ENCODE results near the gene FAP.
A peak's percentile ranks its signal among the peaks of the same experiment; 100 is the strongest.

FAP gene

DNA sequence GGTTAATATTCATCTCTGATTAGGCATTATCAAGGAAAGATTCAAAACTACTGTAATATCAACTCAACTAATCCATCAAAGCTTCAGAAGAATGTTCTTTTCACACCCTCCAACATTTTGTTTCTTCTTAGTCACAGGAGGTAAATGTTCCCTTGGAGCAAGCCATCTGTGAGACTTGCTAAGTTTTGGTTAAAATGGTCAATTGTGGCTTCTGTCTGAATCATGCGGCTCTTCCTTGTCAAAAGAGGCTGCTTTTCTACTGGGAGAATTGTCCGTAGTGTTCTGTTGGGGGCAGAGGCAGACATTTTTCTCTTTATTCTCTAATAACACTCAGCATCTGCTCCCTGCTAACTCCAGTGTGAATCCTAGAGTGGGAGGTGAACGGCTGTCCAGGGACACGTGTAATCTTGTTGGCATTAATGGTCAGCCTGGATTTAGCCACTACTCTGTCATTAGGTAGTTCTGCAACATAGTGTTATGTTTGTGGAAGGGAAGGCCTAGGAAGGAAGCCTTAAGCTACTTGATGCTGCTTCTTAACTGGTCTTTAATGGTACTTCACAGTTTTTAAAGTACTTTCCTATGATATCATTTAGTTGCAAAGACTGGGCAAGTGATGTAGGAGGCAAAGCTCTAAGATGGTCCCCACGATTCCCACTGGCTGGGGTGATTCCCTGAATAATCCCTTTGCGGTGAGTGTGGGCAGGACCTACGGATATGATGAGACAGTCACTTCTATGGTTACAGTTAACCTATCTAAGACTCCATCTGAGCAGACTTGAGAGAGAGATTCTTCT is 22.6 kb upstream of the FAP start:
- Histone ChIP-seq H3K27me3 (ENCODE audit: control insufficient read depth in 1 of 2, insufficient read depth in 1 of 2, low read length in 2 of 2) (no peaks in the 10 kb centered on the region), H2BK120ac (ENCODE audit: low read depth, low read length) (no peak overlapping the region), H2AFZ (ENCODE audit: low read depth, low read length) (peak overlapping the region; percentile 36), H3K9ac (ENCODE audit: low read length) (peak overlapping the region; percentile 21), H2BK5ac (ENCODE audit: low read depth, low read length, poor library complexity, severe bottlenecking) (no peak overlapping the region), H3K9me3 (ENCODE audit: control insufficient read depth, low read length) (no peaks in the 10 kb centered on the region), H4K8ac (ENCODE audit: low read length) (no peak overlapping the region), H3K4me3 (ENCODE audit: insufficient read depth in 1 of 2, low read depth in 1 of 2, low read length in 2 of 2) (no peak overlapping the region), H3K14ac (ENCODE audit: low read length in 2 of 2) (peak overlapping the region in 1 of 2 experiments; percentile 74), H3K23ac (ENCODE audit: low read length in 2 of 2) (no peak overlapping the region), H3K18ac (ENCODE audit: low read depth in 1 of 2, low read length in 2 of 2) (no peak overlapping the region), H3K27ac (ENCODE audit: low read length, poor library complexity, severe bottlenecking) (no peak overlapping the region), H3K79me1 (replicated peaks; ENCODE audit: low read length, poor library complexity, severe bottlenecking) (no peaks in the 10 kb centered on the region), H3K4me1 (ENCODE audit: control insufficient read depth, insufficient read depth, low read depth, low read length) (peaks cover 4% of the 10 kb centered on the region), H2BK12ac (ENCODE audit: low read length in 2 of 2) (no peak overlapping the region), H4K91ac (ENCODE audit: low read length) (no peak overlapping the region), H3K36me3 (ENCODE audit: control insufficient read depth in 1 of 2, insufficient read depth in 2 of 2, low read depth in 1 of 2, low read length in 2 of 2) (peaks cover 0 to 3% of the 10 kb centered on the region in 2 experiments), H2BK15ac (ENCODE audit: low read depth, poor library complexity, severe bottlenecking) (no peak overlapping the region), H3K4me2 (ENCODE audit: low read length, poor library complexity, severe bottlenecking) (no peak overlapping the region), H3K4ac (ENCODE audit: low read depth in 1 of 2, low read length in 2 of 2) (no peak overlapping the region), H2AK5ac (ENCODE audit: low read length, severe bottlenecking) (no peak overlapping the region)
- DNase-seq = no peak
- 87% methylated on average over 5 of the region's 7 CpGs for WGBS

DNA sequence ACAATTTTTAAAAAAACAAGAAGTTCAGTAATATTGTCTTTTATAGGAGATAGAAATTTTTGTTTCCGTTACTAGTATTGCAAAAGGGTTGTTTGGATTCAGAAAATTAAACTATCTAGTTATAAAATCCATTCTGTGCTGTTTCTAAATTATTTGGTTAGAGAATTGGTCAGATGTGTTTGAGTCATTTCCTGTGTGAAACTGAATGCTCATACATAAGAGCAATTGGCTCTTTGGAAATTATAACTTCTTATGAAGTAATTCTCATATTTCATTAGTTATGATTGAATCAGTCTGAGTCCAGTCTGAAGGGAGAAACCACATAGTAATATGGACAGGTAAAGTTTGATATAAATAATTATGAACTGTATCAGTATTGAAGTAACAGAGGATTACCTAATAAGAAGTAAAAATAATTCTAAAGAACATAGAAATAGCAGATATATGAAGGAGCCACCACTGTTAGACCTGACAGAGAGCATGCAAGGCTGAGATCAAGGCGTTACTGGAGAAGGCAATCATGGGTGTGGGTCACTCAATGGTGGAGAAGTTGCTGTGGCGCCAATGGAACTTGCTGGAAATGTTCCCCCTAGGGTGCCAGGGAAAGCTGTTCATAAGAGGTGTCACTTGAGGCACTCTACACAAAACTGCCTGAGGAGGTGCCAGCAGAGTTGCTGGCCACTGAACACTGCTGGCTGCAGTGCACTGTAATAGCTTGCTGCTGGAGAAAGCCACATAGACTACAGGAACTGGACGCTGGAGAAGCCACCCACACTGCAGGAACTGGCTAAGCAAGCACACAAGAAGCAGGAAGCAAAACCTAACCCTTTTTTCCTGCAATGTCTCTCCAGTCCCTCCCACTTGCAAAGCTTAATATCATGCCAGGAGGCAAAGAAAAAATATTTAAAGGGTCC is 18.0 kb upstream of the FAP start:
- Histone ChIP-seq H3K4me3 (ENCODE audit: insufficient read depth in 1 of 2, low read depth in 1 of 2, low read length in 2 of 2) (peak overlapping the region in 1 of 2 experiments; percentile 58), H3K27ac (ENCODE audit: low read length, poor library complexity, severe bottlenecking) (no peak overlapping the region), H4K91ac (ENCODE audit: low read length) (peak overlapping the region; percentile 2), H3K27me3 (ENCODE audit: control insufficient read depth in 1 of 2, insufficient read depth in 1 of 2, low read length in 2 of 2) (no peaks in the 10 kb centered on the region), H3K4me2 (ENCODE audit: low read length, poor library complexity, severe bottlenecking) (no peak overlapping the region), H2AK5ac (ENCODE audit: low read length, severe bottlenecking) (no peak overlapping the region), H3K18ac (ENCODE audit: low read depth in 1 of 2, low read length in 2 of 2) (peak overlapping the region in 1 of 2 experiments; percentile 89), H3K23ac (ENCODE audit: low read length in 2 of 2) (no peak overlapping the region), H3K79me1 (replicated peaks; ENCODE audit: low read length, poor library complexity, severe bottlenecking) (no peaks in the 10 kb centered on the region), H3K36me3 (ENCODE audit: control insufficient read depth in 1 of 2, insufficient read depth in 2 of 2, low read depth in 1 of 2, low read length in 2 of 2) (no peaks in the 10 kb centered on the region), H3K14ac (ENCODE audit: low read length in 2 of 2) (peak overlapping the region in 1 of 2 experiments; percentile 2), H4K8ac (ENCODE audit: low read length) (peak overlapping the region; percentile 82), H3K4ac (ENCODE audit: low read depth in 1 of 2, low read length in 2 of 2) (peak overlapping the region; percentile 46 to 60), H3K9me3 (ENCODE audit: control insufficient read depth, low read length) (no peaks in the 10 kb centered on the region), H3K4me1 (ENCODE audit: control insufficient read depth, insufficient read depth, low read depth, low read length) (peaks cover 4% of the 10 kb centered on the region), H3K9ac (ENCODE audit: low read length) (peak overlapping the region; percentile 75), H2BK12ac (ENCODE audit: low read length in 2 of 2) (peak overlapping the region; percentile 20 to 23), H2AFZ (ENCODE audit: low read depth, low read length) (peak overlapping the region; percentile 64), H2BK5ac (ENCODE audit: low read depth, low read length, poor library complexity, severe bottlenecking) (no peak overlapping the region), H2BK120ac (ENCODE audit: low read depth, low read length) (no peak overlapping the region), H2BK15ac (ENCODE audit: low read depth, poor library complexity, severe bottlenecking) (peak overlapping the region; percentile 6)
- 82% methylated on average over 3 of the region's 4 CpGs for WGBS
- DNase-seq = peak; percentile 41

DNA sequence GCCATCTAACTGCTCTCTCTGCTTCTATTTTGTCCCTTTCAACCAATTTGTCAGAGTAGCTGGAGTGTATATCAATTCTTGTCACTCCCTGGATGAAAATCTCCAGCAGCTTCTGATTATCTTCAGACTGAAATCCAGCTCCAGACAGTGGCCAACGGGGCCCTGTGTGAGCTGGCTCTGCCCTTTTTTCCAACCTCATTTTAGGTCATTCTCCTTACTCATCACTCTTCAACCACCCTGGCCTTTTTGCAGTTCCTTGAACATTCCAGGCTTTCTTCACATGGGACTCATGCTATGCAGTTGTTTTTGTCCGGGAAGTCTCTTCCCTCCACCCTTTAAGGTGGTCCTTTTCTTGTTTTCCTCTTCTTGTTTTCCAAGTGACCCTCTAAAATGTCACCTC is 15.4 kb upstream of the FAP start:
- Histone ChIP-seq H4K8ac (ENCODE audit: low read length) (no peak overlapping the region), H3K27ac (ENCODE audit: low read length, poor library complexity, severe bottlenecking) (no peak overlapping the region), H3K79me1 (replicated peaks; ENCODE audit: low read length, poor library complexity, severe bottlenecking) (no peaks in the 10 kb centered on the region), H4K91ac (ENCODE audit: low read length) (no peak overlapping the region), H2BK5ac (ENCODE audit: low read depth, low read length, poor library complexity, severe bottlenecking) (no peak overlapping the region), H3K4me1 (ENCODE audit: control insufficient read depth, insufficient read depth, low read depth, low read length) (peaks cover 4% of the 10 kb centered on the region), H2BK12ac (ENCODE audit: low read length in 2 of 2) (no peak overlapping the region), H2BK15ac (ENCODE audit: low read depth, poor library complexity, severe bottlenecking) (no peak overlapping the region), H3K4ac (ENCODE audit: low read depth in 1 of 2, low read length in 2 of 2) (no peak overlapping the region), H3K36me3 (ENCODE audit: control insufficient read depth in 1 of 2, insufficient read depth in 2 of 2, low read depth in 1 of 2, low read length in 2 of 2) (no peaks in the 10 kb centered on the region), H2AK5ac (ENCODE audit: low read length, severe bottlenecking) (no peak overlapping the region), H3K18ac (ENCODE audit: low read depth in 1 of 2, low read length in 2 of 2) (no peak overlapping the region), H2AFZ (ENCODE audit: low read depth, low read length) (no peak overlapping the region), H3K9ac (ENCODE audit: low read length) (peak overlapping the region; percentile 74), H3K4me3 (ENCODE audit: insufficient read depth in 1 of 2, low read depth in 1 of 2, low read length in 2 of 2) (peak overlapping the region in 1 of 2 experiments; percentile 31), H2BK120ac (ENCODE audit: low read depth, low read length) (no peak overlapping the region), H3K23ac (ENCODE audit: low read length in 2 of 2) (no peak overlapping the region), H3K9me3 (ENCODE audit: control insufficient read depth, low read length) (no peaks in the 10 kb centered on the region), H3K27me3 (ENCODE audit: control insufficient read depth in 1 of 2, insufficient read depth in 1 of 2, low read length in 2 of 2) (no peaks in the 10 kb centered on the region), H3K14ac (ENCODE audit: low read length in 2 of 2) (no peak overlapping the region), H3K4me2 (ENCODE audit: low read length, poor library complexity, severe bottlenecking) (no peak overlapping the region)
- DNase-seq = peak; percentile 58
- WGBS = 74% methylated on average over 2 of the region's 2 CpGs

DNA sequence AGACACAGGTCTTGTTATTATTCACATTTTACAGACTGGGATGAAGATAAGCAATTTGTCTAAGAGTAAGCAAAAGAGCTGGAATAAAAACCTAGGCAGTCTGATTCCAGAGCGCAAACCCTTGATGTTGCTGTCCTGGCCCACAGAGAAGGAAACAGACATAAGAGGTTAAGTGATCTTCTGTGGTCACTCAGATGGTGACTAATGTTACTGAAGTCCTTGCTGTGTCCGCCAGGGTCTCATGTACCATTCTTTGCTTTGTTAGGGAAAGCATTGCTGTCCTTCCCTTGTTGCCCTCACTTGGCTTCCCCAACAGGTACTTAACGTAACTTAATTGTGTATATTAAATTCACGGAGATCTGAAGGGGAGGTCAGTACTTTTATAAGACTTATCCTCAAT is 14.9 kb upstream of the FAP start:
- Histone ChIP-seq H3K9me3 (ENCODE audit: control insufficient read depth, low read length) (no peaks in the 10 kb centered on the region), H3K18ac (ENCODE audit: low read depth in 1 of 2, low read length in 2 of 2) (no peak overlapping the region), H3K4me2 (ENCODE audit: low read length, poor library complexity, severe bottlenecking) (no peak overlapping the region), H3K4me1 (ENCODE audit: control insufficient read depth, insufficient read depth, low read depth, low read length) (peaks cover 4% of the 10 kb centered on the region), H3K14ac (ENCODE audit: low read length in 2 of 2) (no peak overlapping the region), H3K79me1 (replicated peaks; ENCODE audit: low read length, poor library complexity, severe bottlenecking) (no peaks in the 10 kb centered on the region), H4K91ac (ENCODE audit: low read length) (no peak overlapping the region), H3K27ac (ENCODE audit: low read length, poor library complexity, severe bottlenecking) (no peak overlapping the region), H3K9ac (ENCODE audit: low read length) (peak overlapping the region; percentile 74), H2BK5ac (ENCODE audit: low read depth, low read length, poor library complexity, severe bottlenecking) (no peak overlapping the region), H3K23ac (ENCODE audit: low read length in 2 of 2) (no peak overlapping the region), H2BK15ac (ENCODE audit: low read depth, poor library complexity, severe bottlenecking) (no peak overlapping the region), H3K4ac (ENCODE audit: low read depth in 1 of 2, low read length in 2 of 2) (no peak overlapping the region), H2BK120ac (ENCODE audit: low read depth, low read length) (no peak overlapping the region), H4K8ac (ENCODE audit: low read length) (no peak overlapping the region), H2AK5ac (ENCODE audit: low read length, severe bottlenecking) (no peak overlapping the region), H3K36me3 (ENCODE audit: control insufficient read depth in 1 of 2, insufficient read depth in 2 of 2, low read depth in 1 of 2, low read length in 2 of 2) (no peaks in the 10 kb centered on the region), H3K4me3 (ENCODE audit: insufficient read depth in 1 of 2, low read depth in 1 of 2, low read length in 2 of 2) (peak overlapping the region in 1 of 2 experiments; percentile 31), H2AFZ (ENCODE audit: low read depth, low read length) (no peak overlapping the region), H2BK12ac (ENCODE audit: low read length in 2 of 2) (no peak overlapping the region), H3K27me3 (ENCODE audit: control insufficient read depth in 1 of 2, insufficient read depth in 1 of 2, low read length in 2 of 2) (no peaks in the 10 kb centered on the region)
- peak; percentile 74 for DNase-seq
- WGBS = 89% methylated on average over 4 of the region's 4 CpGs
